GM12878 (cell line): ENCODE results near the gene KLHL22.

Experiments used
- CREB1 ChIP-seq: IDR thresholded peaks from 2 replicates; pipeline ENCODE4 v1.6.1; 2012; ENCODE audit warnings: low read depth, mild to moderate bottlenecking, inconsistent platforms
- E2F4 ChIP-seq: IDR thresholded peaks from 2 replicates; pipeline ENCODE4 v1.6.1; 2012; ENCODE audit warnings: low read depth, low read length, improper control_type of control experiment
- ESRRA ChIP-seq: IDR thresholded peaks from 2 replicates; pipeline ENCODE4 v1.6.1; 2012; ENCODE audit warnings: mild to moderate bottlenecking, low read length, improper control_type of control experiment
- HDAC2 ChIP-seq: fragments of 200-600 bp; sonication (generic); IDR thresholded peaks from 2 replicates; pipeline ENCODE4 v1.6.1; 2017
- MAX ChIP-seq: IDR thresholded peaks from 2 replicates; pipeline ENCODE4 v1.6.1; 2012; ENCODE audit warnings: low read depth, low read length, improper control_type of control experiment
- PML ChIP-seq: IDR thresholded peaks from 2 replicates; pipeline ENCODE4 v1.6.1; 2012; ENCODE audit warnings: low read length, inconsistent platforms
- POLR2A ChIP-seq: IDR thresholded peaks from 2 replicates; pipeline ENCODE4 v1.6.1; 2011; ENCODE audit warnings: low read depth, mild to moderate bottlenecking, low read length
- TARDBP ChIP-seq: IDR thresholded peaks from 2 replicates; pipeline ENCODE4 v1.6.1; 2016; ENCODE audit warnings: borderline replicate concordance
- TCF12 ChIP-seq: IDR thresholded peaks from 2 replicates; pipeline ENCODE4 v1.6.1; 2011; ENCODE audit warnings: low read depth, mild to moderate bottlenecking, low read length

- TF ChIP-seq TARDBP, result no peak
- no peak for TF ChIP-seq PML
- TF ChIP-seq POLR2A, result no peak
- no peak for TF ChIP-seq HDAC2
- TF ChIP-seq MAX, result no peak
- TF ChIP-seq E2F4, result no peak
- TF ChIP-seq ESRRA, result no peak
- no peak for TF ChIP-seq TCF12
- no peak for TF ChIP-seq CREB1
Observed at GRCh38 chr22:20497426-20497825, 1.8 kb upstream of the KLHL22 start.
